ENCODE results near the gene TRABD2B.

Gene TRABD2B

DNA sequence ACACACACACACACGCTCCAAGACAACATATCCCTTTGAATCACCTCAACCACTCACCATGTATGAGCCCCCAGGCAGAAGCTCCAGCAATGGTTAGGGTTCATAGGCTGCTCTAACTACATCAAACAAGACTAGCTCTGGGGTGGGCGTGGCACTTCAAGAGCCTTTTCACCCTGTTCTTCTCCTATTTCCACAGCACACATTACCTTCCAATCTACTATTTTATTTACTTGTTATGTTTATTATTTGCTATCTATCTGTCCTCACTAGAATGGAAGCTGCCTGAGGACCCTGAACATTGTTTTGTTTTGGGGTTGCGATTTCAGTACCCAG is 28.7 kb downstream of the TRABD2B start:
- TF ChIP-seq, protein P1, sequence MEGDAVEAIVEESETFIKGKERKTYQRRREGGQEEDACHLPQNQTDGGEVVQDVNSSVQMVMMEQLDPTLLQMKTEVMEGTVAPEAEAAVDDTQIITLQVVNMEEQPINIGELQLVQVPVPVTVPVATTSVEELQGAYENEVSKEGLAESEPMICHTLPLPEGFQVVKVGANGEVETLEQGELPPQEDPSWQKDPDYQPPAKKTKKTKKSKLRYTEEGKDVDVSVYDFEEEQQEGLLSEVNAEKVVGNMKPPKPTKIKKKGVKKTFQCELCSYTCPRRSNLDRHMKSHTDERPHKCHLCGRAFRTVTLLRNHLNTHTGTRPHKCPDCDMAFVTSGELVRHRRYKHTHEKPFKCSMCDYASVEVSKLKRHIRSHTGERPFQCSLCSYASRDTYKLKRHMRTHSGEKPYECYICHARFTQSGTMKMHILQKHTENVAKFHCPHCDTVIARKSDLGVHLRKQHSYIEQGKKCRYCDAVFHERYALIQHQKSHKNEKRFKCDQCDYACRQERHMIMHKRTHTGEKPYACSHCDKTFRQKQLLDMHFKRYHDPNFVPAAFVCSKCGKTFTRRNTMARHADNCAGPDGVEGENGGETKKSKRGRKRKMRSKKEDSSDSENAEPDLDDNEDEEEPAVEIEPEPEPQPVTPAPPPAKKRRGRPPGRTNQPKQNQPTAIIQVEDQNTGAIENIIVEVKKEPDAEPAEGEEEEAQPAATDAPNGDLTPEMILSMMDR (IDR thresholded peaks at IDR 0.05; ENCODE audit: unreplicated experiment in 3 of 3), result no peak
- Mint-ChIP-seq H3K4me3 (no peak overlapping the region), H3K36me3 (ENCODE audit: low read depth) (peaks cover 3% of the 10 kb centered on the region), H3K27me3 (ENCODE audit: low read depth) (peaks cover 24% of the 10 kb centered on the region), H3K4me1 (peaks cover 68% of the 10 kb centered on the region), H3K9me3 (no peaks in the 10 kb centered on the region), H3K27ac (peak overlapping the region in 1 of 3 experiments; percentile 53)

DNA sequence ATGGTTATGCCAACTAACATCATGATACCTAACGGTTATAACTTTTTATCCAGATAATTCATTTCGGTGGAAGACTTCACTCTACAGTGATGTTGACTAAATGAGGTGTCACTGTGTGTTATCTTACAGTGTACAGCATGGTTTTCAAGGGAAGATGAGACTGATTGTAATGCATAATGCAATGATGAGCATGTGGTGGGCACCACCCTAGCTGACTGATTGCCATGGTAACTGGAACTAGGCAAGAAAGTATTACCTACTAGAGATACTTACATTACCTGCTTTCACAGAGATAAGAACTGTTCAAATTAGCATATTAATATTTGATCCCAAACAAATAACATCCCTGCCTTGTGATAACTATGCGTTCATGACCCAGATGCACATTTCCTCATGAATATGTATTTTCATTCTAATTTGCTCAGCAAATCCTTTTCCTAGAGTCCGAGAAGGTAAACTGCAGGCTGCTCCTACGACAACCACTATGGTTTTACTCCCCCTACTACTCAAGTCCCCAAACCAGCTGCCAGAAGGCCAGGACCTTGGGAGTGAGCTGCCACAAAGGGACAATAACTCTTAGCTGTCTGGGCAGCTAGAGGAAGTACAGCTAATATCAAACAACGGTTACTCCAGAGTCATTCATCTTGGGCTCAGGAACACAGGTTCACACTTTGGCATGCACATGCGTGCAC is 29.2 kb downstream of the TRABD2B start:
- peaks cover 26% of the 10 kb centered on the region for H3K27me3 Mint-ChIP-seq (ENCODE audit: low read depth)
- peak overlapping the region; percentile 25 to 53 (median 27) for H3K27ac Mint-ChIP-seq
- TF ChIP-seq, protein P1 (IDR thresholded peaks at IDR 0.05; ENCODE audit: unreplicated experiment in 3 of 3), result no peak
- H3K4me1 Mint-ChIP-seq, result peaks cover 73% of the 10 kb centered on the region
- H3K36me3 Mint-ChIP-seq (ENCODE audit: low read depth), result peaks cover 4% of the 10 kb centered on the region
- no peaks in the 10 kb centered on the region for H3K9me3 Mint-ChIP-seq
- no peak overlapping the region for H3K4me3 Mint-ChIP-seq

DNA sequence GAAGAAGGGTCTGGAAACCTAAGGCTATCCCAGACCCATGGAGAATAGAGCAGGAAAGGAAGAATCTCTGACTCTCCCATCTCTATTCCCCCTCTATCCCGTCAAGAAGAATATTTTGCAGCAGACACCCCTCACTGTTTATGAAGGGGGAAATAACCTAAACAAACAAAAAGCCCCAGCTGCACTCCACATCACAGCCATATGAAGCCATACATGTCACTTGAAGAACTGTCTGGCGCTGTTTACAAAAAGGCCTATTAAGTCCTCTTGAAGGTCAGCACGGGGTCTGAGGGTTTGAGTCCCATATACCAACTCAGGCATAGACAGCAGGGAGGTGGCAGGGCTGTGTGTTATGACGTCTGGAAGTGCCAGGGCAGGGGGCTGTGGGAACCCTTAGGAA is 31.4 kb downstream of the TRABD2B start:
- peaks cover 59% of the 10 kb centered on the region for H3K4me1 Mint-ChIP-seq

DNA sequence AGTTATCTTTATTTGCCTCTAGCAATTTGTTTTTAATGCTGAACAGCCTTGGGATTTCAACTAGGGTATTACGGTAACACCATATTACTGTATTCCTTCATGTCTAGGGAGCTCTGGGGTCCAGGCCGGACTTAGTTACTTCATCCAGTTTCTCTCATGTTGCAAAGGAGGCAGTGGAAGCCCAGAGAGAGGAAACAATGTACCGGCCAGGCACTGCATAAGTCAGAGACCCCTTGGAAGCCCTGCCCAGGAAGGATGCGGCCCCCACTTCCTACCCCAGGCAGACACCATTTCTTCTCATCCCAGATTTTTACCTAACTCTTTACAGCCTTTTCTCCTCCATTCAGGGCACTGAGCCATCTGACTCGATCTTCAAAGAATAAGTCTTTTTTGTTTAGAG is 32.5 kb downstream of the TRABD2B start:
- H3K36me3 Mint-ChIP-seq (ENCODE audit: low read depth), result peaks cover 21% of the 10 kb centered on the region

More for the DNA sequence above, 31.4 kb downstream of the TRABD2B start:
- TF ChIP-seq, protein P1 (IDR thresholded peaks at IDR 0.05; ENCODE audit: unreplicated experiment in 3 of 3), result no peak
- peaks cover 12% of the 10 kb centered on the region for H3K36me3 Mint-ChIP-seq (ENCODE audit: low read depth)
- H3K27me3 Mint-ChIP-seq (ENCODE audit: low read depth), result peaks cover 26% of the 10 kb centered on the region
- peaks cover 3% of the 10 kb centered on the region for H3K9me3 Mint-ChIP-seq
- H3K4me3 Mint-ChIP-seq, result no peak overlapping the region
- peak overlapping the region in 2 of 3 experiments; percentile 30 to 51 for H3K27ac Mint-ChIP-seq

DNA sequence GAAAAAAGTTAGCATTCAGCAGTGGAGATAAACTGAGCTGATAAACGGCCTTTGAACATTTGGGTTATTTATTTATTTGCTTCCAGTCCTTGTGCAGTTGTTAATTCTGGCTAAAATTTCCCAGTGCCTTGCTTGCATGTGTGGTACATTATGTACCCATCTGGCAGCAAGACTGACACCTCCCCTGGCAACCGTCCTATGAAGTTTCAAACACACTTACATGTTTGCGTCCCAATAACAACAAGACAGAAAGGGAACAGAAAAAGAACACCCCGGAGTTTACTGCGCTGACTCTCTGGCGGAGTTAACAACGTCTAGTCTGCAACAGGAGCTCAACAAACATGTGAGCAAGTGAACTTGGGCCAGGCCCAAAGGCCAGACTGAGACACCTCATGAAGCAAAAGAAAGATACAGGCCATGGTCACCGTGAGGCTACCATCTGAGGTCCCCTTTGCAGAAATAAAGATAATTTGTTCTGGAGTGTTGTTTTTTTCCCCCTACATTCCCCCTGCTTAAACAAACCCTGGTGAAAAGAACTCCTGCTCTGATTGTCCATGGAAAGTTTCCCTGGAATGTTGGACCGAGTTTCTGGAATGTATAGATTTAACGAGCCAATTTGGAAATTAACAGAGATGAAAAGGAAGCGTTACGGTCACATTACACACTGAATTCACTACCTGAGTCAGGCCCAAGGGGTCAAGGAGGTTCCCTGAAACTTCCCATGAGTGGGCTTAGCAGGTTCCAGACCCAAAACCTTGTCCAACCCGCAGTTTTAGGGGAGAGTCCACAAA is 33.4 kb downstream of the TRABD2B start:
- Mint-ChIP-seq H3K4me3 (peak overlapping the region in 1 of 3 experiments; percentile 16), H3K9me3 (peaks cover 18% of the 10 kb centered on the region), H3K36me3 (ENCODE audit: low read depth) (peaks cover 27% of the 10 kb centered on the region), H3K27ac (peak overlapping the region; percentile 88 to 91 (median 90)), H3K27me3 (ENCODE audit: low read depth) (peaks cover 22% of the 10 kb centered on the region), H3K4me1 (peaks cover 47% of the 10 kb centered on the region)
- TF ChIP-seq, protein P1 (IDR thresholded peaks at IDR 0.05; ENCODE audit: unreplicated experiment in 3 of 3), result no peak

More for the DNA sequence above, 32.5 kb downstream of the TRABD2B start:
- H3K27me3 Mint-ChIP-seq (ENCODE audit: low read depth), result peaks cover 22% of the 10 kb centered on the region
- peaks cover 48% of the 10 kb centered on the region for H3K4me1 Mint-ChIP-seq
- H3K27ac Mint-ChIP-seq, result peak overlapping the region; percentile 88 to 91 (median 90)
- peaks cover 12% of the 10 kb centered on the region for H3K9me3 Mint-ChIP-seq
- TF ChIP-seq, protein P1 (IDR thresholded peaks at IDR 0.05; ENCODE audit: unreplicated experiment in 3 of 3), result no peak
- peak overlapping the region in 1 of 3 experiments; percentile 4 for H3K4me3 Mint-ChIP-seq

Measured in nephron (organoid).